Right atrium auricular region (tissue), 2 donors: ENCODE data around the gene CA9. TPM values are rescaled to one million over a fixed set of nuclear protein-coding genes. Genes with fewer than 3 reads are reported as not detected.
A peak's percentile ranks its signal among the peaks of the same experiment; 100 is the strongest.

ENCODE experiments used
- DNase-seq: peaks from one replicate; pipeline ENCODE4 v3.0.0-alpha.2; 2019; ENCODE audit warnings: low spot score
- H3K27ac ChIP-seq, 2 donors: fragments of 200-600 bp; sonication (generic); 1 replicate in 1 of 2; 2 replicates in 1 of 2; pipeline ENCODE4 v1.5.1; 2016 to 2019
- H3K27me3 ChIP-seq, 2 donors: fragments of 200-600 bp; sonication (generic); one replicate each; pipeline versions ENCODE4 v1.5.1 to v1.6.0; 2017 to 2019
- H3K36me3 ChIP-seq: fragments of 200-600 bp; sonication (generic); one replicate; pipeline ENCODE4 v1.5.1; 2016
- H3K4me1 ChIP-seq, 2 donors: fragments of 200-600 bp; sonication (generic); one replicate each; pipeline versions ENCODE4 v1.5.1 to v1.6.0; 2017 to 2019
- H3K4me3 ChIP-seq, 2 donors: fragments of 200-600 bp; sonication (generic); 1 replicate in 1 of 2; 2 replicates in 1 of 2; pipeline ENCODE4 v1.5.1; 2017 to 2019; ENCODE audit warnings: mild to moderate bottlenecking in 1 of 2, moderate library complexity in 1 of 2
- H3K9me3 ChIP-seq, 2 donors: fragments of 200-600 bp; sonication (generic); one replicate each; pipeline ENCODE4 v1.5.1; 2019
- CTCF ChIP-seq, 2 donors: fragments of 200-600 bp; sonication (generic); IDR thresholded peaks; one replicate each; pipeline ENCODE4 v1.5.1; 2019; ENCODE audit warnings: antibody characterized with exemption in 2 of 2
- total RNA-seq, 2 donors: library from RNA; depleted of rRNA; stranded (reverse); fragments of >200 nt; gene quantifications; one replicate each; pipeline ENCODE4 v1.1.0, GENCODE V29; 2016

CA9 gene
- total RNA-seq, 2 donors from 2014 or later, result 5.5 to 5.9 TPM

GRCh38 chr9:35718721-35719511 lies 45.2 kb downstream of the CA9 start:
- H3K4me3 ChIP-seq, result no peak overlapping the region
- TF ChIP-seq CTCF (IDR thresholded peaks at IDR 0.05), result no peak
- H3K36me3 ChIP-seq, result peaks cover 100% of the 10 kb centered on the region
- H3K27me3 ChIP-seq, result no peaks in the 10 kb centered on the region
- H3K4me1 ChIP-seq, result no peaks in the 10 kb centered on the region
- no peak for DNase-seq
- no peak overlapping the region for H3K27ac ChIP-seq
- H3K9me3 ChIP-seq, result no peaks in the 10 kb centered on the region

GRCh38 chr9:35719546-35719945 lies 45.8 kb downstream of the CA9 start:
- H3K27ac ChIP-seq, result no peak overlapping the region
- no peaks in the 10 kb centered on the region for H3K27me3 ChIP-seq
- H3K4me3 ChIP-seq, result no peak overlapping the region
- DNase-seq, result no peak
- TF ChIP-seq CTCF (IDR thresholded peaks at IDR 0.05), result no peak
- no peaks in the 10 kb centered on the region for H3K4me1 ChIP-seq
- no peaks in the 10 kb centered on the region for H3K9me3 ChIP-seq
- H3K36me3 ChIP-seq, result peaks cover 100% of the 10 kb centered on the region

- H3K4me1 ChIP-seq, result peaks cover 0 to 30% of the 10 kb centered on the region in 2 donors
- no peaks in the 10 kb centered on the region for H3K27me3 ChIP-seq
- H3K27ac ChIP-seq, result no peak overlapping the region
- no peak overlapping the region for H3K4me3 ChIP-seq
- H3K9me3 ChIP-seq, result no peaks in the 10 kb centered on the region
- no peak for TF ChIP-seq CTCF (IDR thresholded peaks at IDR 0.05)
- DNase-seq, result no peak
- H3K36me3 ChIP-seq, result peaks cover 77% of the 10 kb centered on the region
Measured at GRCh38 chr9:35723426-35723825, 49.7 kb downstream of the CA9 start.

- H3K4me1 ChIP-seq, result peaks cover 0 to 35% of the 10 kb centered on the region in 2 donors
- H3K36me3 ChIP-seq, result peaks cover 72% of the 10 kb centered on the region
Measured at GRCh38 chr9:35723908-35724307, 50.2 kb downstream of the CA9 start.

GRCh38 chr9:35725362-35725761 lies 51.6 kb downstream of the CA9 start:
- no peak for TF ChIP-seq CTCF (IDR thresholded peaks at IDR 0.05)
- Histone ChIP-seq H3K36me3 (peaks cover 58% of the 10 kb centered on the region), H3K27ac (peak overlapping the region in 1 of 2 donors; percentile 3), H3K9me3 (no peaks in the 10 kb centered on the region), H3K4me1 (peaks cover 0 to 50% of the 10 kb centered on the region in 2 donors), H3K4me3 (no peak overlapping the region), H3K27me3 (no peaks in the 10 kb centered on the region)
- no peak for DNase-seq

More at GRCh38 chr9:35723908-35724307, 50.2 kb downstream of the CA9 start:
- H3K9me3 ChIP-seq, result no peaks in the 10 kb centered on the region
- H3K27me3 ChIP-seq, result no peaks in the 10 kb centered on the region
- no peak for DNase-seq
- no peak for TF ChIP-seq CTCF (IDR thresholded peaks at IDR 0.05)
- no peak overlapping the region for H3K4me3 ChIP-seq
- H3K27ac ChIP-seq, result no peak overlapping the region
